ENCODE measurements around the gene RGS8.
"Not testable (repeated sequence)": the region's sequence is repeated elsewhere in the genome, so short reads cannot be mapped to it uniquely, and the experiment has no call there.

RGS8 gene

DNA sequence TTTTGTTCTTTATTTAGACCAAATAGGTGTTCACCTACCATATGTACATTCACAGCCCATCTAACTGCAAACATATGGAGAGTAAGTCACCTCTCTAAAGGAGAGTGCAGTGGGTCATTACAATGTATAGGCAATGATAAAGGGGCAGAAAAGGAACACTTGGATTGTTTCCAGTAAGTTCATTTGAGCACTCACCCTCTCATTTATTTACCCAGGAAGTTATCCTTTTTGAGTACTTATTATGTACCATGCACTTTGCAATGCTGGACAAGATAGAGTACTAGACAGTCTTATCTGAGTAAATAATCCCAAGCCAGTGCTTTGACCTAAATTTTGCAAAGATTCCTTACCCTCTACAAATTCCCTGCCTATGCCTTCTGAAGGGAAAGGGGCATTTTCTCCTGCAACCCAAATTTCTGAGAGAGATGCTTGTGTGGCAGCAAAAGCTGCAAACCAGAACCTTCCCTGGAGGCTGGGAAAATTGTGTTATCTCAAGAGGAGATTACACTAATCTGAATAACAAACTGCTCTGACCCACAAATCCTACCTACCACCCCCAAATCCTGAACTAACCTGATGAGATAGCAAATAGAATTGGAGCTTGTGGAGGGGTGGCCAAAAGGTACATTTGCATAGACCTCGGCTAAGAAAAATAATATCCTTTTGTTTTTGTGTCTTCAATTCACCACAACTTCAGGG is 18.6 kb upstream of the RGS8 start:
- DNase-seq (ENCODE audit: low read depth) = no peak

- DNase-seq (ENCODE audit: low read depth) = no peak
Measured at GRCh38 chr1:182700351-182700709, 15.9 kb upstream of the RGS8 start.

DNA sequence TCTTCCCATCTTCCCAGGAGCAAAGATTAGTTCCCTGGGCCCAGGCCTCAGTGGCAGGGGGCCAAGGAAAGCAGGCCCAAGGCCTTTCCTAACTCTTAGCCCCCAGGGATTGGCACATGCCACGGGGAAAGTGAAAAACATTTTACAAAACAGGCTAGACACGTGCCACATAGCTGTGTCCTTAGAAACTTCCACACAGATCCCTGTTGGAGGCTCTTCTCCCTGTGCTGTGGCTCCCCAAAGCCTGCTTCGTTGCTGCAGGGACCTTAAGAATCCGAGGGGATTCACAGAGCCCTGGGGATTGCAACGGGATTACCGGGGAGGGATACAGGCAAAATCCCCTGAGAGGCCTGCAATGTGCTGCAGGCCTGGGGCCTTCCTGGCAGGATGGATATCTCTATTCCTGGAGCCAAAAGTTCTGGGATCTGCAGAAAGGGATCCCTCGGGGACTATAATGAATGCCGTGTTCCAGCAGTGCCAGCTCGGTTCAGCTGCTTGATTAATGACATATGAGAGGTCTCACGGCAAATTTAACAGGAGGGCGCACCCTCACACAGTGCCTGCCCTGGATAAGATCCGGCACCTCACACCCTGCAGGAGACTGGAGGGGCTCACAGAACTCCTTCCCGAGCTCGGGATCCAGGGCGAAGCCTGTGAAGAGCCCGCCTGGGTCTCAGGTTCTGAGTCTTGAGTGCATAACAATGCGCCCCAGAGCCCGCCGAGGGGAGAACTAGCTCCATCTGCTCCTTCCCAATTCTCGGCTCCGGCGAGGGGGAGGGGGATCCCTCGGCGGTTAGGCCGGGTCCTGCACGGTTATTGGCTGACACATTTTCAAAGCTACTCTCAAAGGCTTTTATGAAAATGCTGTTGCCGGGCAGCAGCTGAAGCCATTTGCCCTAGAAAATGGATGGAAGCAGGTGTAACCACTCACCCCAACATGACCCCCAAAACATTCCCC is 15.3 kb upstream of the RGS8 start:
- DNase-seq (ENCODE audit: low read depth) = no peak

- DNase-seq (ENCODE audit: low read depth) = no peak
Measured at GRCh38 chr1:182698971-182699370, 14.6 kb upstream of the RGS8 start.

- not testable (repeated sequence) for DNase-seq (ENCODE audit: low read depth)
Measured at GRCh38 chr1:182693139-182693538, 8.8 kb upstream of the RGS8 start.

- no peak for DNase-seq (ENCODE audit: low read depth)
Measured at GRCh38 chr1:182690886-182691443, 6.6 kb upstream of the RGS8 start.

- no peak for DNase-seq (ENCODE audit: low read depth)
Measured at GRCh38 chr1:182688436-182689205, 4.2 kb upstream of the RGS8 start.

- no peak for DNase-seq (ENCODE audit: low read depth)
Measured at GRCh38 chr1:182687361-182687760, 3.0 kb upstream of the RGS8 start.

GRCh38 chr1:182686446-182686845 is 2.1 kb upstream of the RGS8 start:
- no peak for DNase-seq (ENCODE audit: low read depth)

- DNase-seq (ENCODE audit: low read depth) = no peak
Measured at GRCh38 chr1:182685215-182685614, 828 bp upstream of the RGS8 start.

GRCh38 chr1:182682898-182683501 is 1.4 kb downstream of the RGS8 start:
- DNase-seq (ENCODE audit: low read depth) = no peak

GRCh38 chr1:182682406-182682805 is 2.0 kb downstream of the RGS8 start:
- DNase-seq (ENCODE audit: low read depth) = no peak

DNA sequence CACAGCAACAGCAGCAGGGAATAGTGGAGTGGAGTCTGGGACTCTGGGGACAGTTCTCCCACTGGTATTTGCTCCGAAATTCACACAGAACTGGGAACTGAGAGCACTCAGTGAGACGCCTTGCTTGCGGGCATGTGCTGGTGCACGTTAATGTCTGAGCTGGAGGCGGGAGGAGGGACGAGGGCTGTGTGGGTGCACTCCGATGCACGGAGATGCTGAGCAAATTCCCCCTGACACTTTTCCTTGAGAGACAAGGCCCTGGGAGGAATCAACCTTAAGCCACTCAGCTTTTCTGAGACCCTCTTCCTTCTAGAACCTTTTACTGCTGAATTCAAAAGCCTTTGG is 2.8 kb downstream of the RGS8 start:
- no peak for DNase-seq (ENCODE audit: low read depth)

DNA sequence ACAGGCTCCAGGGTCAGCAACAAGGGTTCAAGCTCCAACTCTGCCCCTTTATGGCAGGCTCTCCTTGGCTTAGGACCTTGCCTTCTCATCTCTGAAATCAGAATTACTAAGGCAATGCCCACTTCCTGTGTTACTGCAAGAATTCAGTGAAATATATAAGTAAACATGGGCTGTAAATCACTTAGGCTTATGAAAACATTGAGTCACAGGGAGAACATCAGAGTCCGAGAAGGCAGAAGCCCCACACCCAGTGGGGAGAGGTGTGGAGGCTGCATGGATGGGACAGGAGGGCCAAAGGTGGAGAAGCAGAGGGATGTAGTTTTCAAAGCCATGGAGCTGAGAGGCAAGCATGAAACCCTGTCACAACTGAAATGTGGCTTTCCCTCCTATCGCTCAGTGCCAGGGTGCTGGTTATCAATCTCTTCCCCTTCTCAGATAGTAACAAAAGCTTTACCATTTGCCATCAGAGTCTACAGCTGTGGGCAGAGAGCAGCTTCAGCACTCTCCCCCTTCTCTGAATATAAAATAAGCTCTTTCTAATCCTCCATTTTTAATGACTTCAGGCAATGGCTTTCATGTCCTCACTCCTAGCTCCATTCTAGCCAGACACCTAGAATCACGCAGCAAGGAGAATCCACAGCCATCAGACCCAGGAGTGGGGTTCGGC is 3.4 kb downstream of the RGS8 start:
- no peak for DNase-seq (ENCODE audit: low read depth)

DNA sequence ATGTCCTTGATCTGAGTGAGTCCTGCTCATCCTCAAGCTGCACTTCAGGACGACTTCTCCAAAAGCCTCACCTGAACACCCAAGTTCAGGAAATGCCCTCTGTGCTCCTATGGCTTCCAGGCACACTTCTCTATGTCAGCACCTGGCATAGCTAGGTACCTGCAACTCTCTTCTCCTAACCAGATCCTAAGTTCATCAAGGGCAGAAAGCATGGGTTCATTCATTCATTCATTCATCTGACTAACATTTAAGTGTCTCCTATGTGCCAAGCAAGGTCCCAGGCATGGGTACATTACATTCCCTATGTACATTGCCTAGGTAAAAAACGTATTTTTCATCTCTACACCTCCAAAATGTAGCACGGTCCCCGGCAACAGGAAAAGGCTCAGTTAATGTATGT is 4.0 kb downstream of the RGS8 start:
- no peak for DNase-seq (ENCODE audit: low read depth)

DNA sequence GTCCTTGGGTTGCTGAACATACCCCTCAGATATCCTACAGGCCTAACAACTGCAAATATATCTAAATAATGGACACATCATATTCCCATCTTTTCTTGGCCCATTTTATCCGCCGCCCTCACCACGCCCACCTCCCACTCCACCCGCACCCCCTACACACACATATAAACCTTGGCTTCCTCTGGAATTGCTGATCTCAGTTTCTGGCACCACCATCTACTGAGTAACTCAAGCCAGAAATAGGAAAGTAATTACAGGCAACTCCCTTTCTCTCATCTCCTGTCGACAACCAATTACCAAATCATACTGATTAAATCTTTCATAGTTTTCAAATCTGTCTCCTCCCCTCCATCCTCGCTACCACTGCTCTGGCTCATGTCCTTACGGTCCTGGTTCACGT is 4.7 kb downstream of the RGS8 start:
- DNase-seq (ENCODE audit: low read depth) = no peak

DNA sequence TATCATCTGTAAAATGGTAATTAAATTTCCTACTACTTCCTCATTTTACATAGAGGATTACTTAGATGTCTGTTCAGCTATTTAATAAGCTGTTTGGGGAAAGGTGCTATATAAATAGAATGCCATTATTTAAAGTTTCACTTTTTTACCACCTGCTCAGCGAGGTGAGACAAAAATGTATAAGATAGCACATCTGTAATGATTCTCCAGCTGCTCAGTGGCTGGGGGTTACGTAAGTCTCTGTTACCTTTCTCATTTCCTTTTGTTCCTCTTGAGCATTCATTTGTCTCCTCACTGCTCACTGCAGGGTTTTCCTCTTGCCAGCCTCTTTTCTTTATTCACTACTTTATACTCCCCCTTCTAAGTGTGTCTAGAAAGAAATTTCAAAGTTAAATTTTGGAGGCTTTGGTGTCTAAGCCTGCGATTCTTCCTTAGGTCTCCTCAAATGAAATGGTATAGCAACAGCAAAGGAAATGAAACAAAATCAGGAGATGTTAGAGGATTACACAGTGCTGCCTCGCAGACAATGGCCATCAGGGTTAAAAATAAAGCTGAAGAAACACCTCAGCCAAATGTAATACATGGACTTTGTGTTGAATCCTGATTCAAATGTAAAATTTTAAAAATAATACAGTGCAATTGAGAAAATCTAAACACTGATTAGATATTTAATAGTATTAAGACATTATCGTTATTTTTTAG is 6.8 kb downstream of the RGS8 start:
- DNase-seq (ENCODE audit: low read depth) = no peak

- no peak for DNase-seq (ENCODE audit: low read depth)
Measured at GRCh38 chr1:182676274-182676673, 8.1 kb downstream of the RGS8 start.

- DNase-seq (ENCODE audit: low read depth) = no peak
Measured at GRCh38 chr1:182674346-182675246, 9.8 kb downstream of the RGS8 start.

- no peak for DNase-seq (ENCODE audit: low read depth)
Measured at GRCh38 chr1:182672487-182672836, 11.9 kb downstream of the RGS8 start.

Data from activated T-cell treated with anti-CD3 and anti-CD28 coated beads for 1 hour (primary cell).